GM23248 (cell line): ENCODE measurements around the gene MPPED2.

Experiments
- EZH2 ChIP-seq: fragments of 200-600 bp; sonication (generic); IDR thresholded peaks from 2 replicates; pipeline ENCODE4 v1.6.1; 2018; ENCODE audit warnings: antibody characterized with exemption, mild to moderate bottlenecking; ENCODE audit not compliant: insufficient read depth, poor library complexity, severe bottlenecking
- EZH2phosphoT487 ChIP-seq: fragments of 200-600 bp; sonication (generic); IDR thresholded peaks from 2 replicates; pipeline ENCODE4 v1.6.1; 2018; ENCODE audit warnings: antibody characterized with exemption, moderate library complexity, mild to moderate bottlenecking, low read depth; ENCODE audit not compliant: insufficient read depth

GRCh38 chr11:30489511-30489910, 96.6 kb downstream of the MPPED2 start:
- TF ChIP-seq EZH2 = no peak
- TF ChIP-seq EZH2phosphoT487 = no peak
